Kidney (tissue), 14 donors: ENCODE data around the gene PLSCR3. TPM values are rescaled to one million over a fixed set of nuclear protein-coding genes. Genes with fewer than 3 reads are reported as not detected.
A peak's percentile ranks its signal among the peaks of the same experiment; 100 is the strongest.

ENCODE experiments used
- DNase-seq, 5 donors: peaks; one replicate each; pipeline ENCODE4 v3.0.0-alpha.2; 2013 to 2020
- FAIRE-seq: peaks from 2 replicates; lab custom pipeline; 2012; peaks lifted over from hg19 to GRCh38; lab: Jason Lieb, UNC
- H3K27ac ChIP-seq, 2 donors: one replicate each; pipeline ENCODE4 v1.7.0; 2013; ENCODE audit warnings: low read depth in 2 of 2, low read length in 2 of 2, inconsistent platforms in 1 of 2
- H3K27me3 ChIP-seq: one replicate; pipeline ENCODE4 v1.7.1; 2013; ENCODE audit warnings: low read length, inconsistent platforms; ENCODE audit not compliant: control insufficient read depth, insufficient read depth
- H3K36me3 ChIP-seq, 3 donors: one replicate each; pipeline versions ENCODE4 v1.7.0 to v1.7.1; 2013; ENCODE audit warnings: low read length in 3 of 3, control low read depth in 1 of 3, inconsistent platforms in 1 of 3; ENCODE audit not compliant: insufficient read depth in 3 of 3, control insufficient read depth in 2 of 3
- H3K4me1 ChIP-seq, 3 donors: one replicate each; pipeline versions ENCODE4 v1.7.0 to v1.7.1; 2013; ENCODE audit warnings: low read length in 3 of 3, inconsistent platforms in 1 of 3, low read depth in 1 of 3; ENCODE audit not compliant: control insufficient read depth in 2 of 3, insufficient read depth in 2 of 3
- H3K4me3 ChIP-seq, 3 donors: one replicate each; pipeline versions ENCODE4 v1.7.0 to v1.8.1; 2013; ENCODE audit warnings: low read length in 3 of 3, control low read depth in 1 of 3, inconsistent platforms in 1 of 3
- H3K9ac ChIP-seq, 3 donors: one replicate each; pipeline versions ENCODE4 v1.7.0 to v1.7.1; 2013; ENCODE audit warnings: low read length in 3 of 3, control low read depth in 1 of 3, inconsistent platforms in 1 of 3
- H3K9me3 ChIP-seq, 3 donors: one replicate each; pipeline versions ENCODE4 v1.7.0 to v1.7.1; 2013; ENCODE audit warnings: low read length in 3 of 3, control low read depth in 1 of 3, inconsistent platforms in 1 of 3; ENCODE audit not compliant: control insufficient read depth in 2 of 3, insufficient read depth in 1 of 3
- intact Hi-C: fragments of 100-400 bp; cut with DNase I; formaldehyde crosslinking; loops from one replicate; pipeline ENCODE4 v1.11.1; 2022
- polyA plus RNA-seq: library from polyadenylated mRNA; stranded (reverse); fragments of 350-450 nt; fragmentation: Illumina TruSeq; extraction: RNeasy Lipid Tissue Mini Kit (QIAGEN cat#74804); gene quantifications from one replicate; pipeline ENCODE4 v1.2.3, GENCODE V29; 2014; ENCODE audit warnings: low read depth, low replicate concordance; ENCODE audit not compliant: insufficient read depth
- total RNA-seq: library from RNA; stranded (reverse); fragmentation: NEBNext Ultra II Directional; extraction: Animal tissue kit (Norgen Biotek cat#: 25700); gene quantifications from one replicate; pipeline ENCODE4 v1.2.1, GENCODE V29; 2021
- TF ChIP-seq, protein P1 (sequence below): IDR thresholded peaks from 3 replicates; pipeline ENCODE4 v1.5.1; 2012; ENCODE audit warnings: mild to moderate bottlenecking, moderate library complexity, borderline replicate concordance; ENCODE audit not compliant: insufficient read depth; ENCODE audit errors: extremely low read depth
- donor health status: control.
- donor health status: control.
- donor health status: control.
- donor health status: control.
- donor health status: control.
- donor health status: DM: yes; HTN: yes; CAD: no.
- donor health status: Normal renal cell carcinoma (clear cell type).

The PLSCR3 gene
- total and polyA plus RNA-seq, 2 donors from 2014 or later, result 26.4 to 35.0 TPM

DNA sequence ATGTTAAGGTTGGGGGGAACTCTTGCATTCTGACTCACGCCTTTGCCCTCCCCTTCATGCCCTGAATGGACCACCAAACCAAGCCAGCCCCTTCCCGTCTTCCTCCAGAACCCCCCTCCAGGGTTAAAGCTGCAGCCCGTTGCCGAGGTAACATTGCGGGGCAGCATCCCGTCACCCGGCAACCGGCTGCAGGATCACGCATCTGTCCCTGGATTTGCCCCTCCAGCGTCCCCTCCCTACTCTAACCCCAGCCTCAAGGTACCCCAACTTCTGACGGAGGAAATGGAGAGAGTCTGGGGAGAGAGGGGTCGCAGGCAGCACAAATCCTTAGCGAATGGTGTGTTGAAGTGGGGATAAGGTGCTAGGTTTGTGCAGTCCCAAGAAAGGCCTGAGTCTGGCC lies 12.8 kb upstream of the PLSCR3 start:
- Histone ChIP-seq H3K27ac (no peak overlapping the region), H3K4me3 (no peak overlapping the region), H3K9ac (no peak overlapping the region), H3K9me3 (no peaks in the 10 kb centered on the region), H3K27me3 (no peaks in the 10 kb centered on the region), H3K4me1 (peaks cover 0 to 6% (median 6%) of the 10 kb centered on the region in 3 donors), H3K36me3 (no peaks in the 10 kb centered on the region)
- TF ChIP-seq, protein P1, sequence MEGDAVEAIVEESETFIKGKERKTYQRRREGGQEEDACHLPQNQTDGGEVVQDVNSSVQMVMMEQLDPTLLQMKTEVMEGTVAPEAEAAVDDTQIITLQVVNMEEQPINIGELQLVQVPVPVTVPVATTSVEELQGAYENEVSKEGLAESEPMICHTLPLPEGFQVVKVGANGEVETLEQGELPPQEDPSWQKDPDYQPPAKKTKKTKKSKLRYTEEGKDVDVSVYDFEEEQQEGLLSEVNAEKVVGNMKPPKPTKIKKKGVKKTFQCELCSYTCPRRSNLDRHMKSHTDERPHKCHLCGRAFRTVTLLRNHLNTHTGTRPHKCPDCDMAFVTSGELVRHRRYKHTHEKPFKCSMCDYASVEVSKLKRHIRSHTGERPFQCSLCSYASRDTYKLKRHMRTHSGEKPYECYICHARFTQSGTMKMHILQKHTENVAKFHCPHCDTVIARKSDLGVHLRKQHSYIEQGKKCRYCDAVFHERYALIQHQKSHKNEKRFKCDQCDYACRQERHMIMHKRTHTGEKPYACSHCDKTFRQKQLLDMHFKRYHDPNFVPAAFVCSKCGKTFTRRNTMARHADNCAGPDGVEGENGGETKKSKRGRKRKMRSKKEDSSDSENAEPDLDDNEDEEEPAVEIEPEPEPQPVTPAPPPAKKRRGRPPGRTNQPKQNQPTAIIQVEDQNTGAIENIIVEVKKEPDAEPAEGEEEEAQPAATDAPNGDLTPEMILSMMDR, result no peak
- DNase-seq (peak in 1 of 5 donors; percentile 55), FAIRE-seq (no peak)
- intact Hi-C loops, result no loop called here

- H3K9ac ChIP-seq, result no peak overlapping the region
- no peaks in the 10 kb centered on the region for H3K9me3 ChIP-seq
- no peak overlapping the region for H3K4me3 ChIP-seq
- FAIRE-seq (no peak), DNase-seq (peak in 1 of 5 donors; percentile 73)
- intact Hi-C loops, result no loop called here
- no peaks in the 10 kb centered on the region for H3K27me3 ChIP-seq
- TF ChIP-seq, protein P1, result no peak
- H3K27ac ChIP-seq, result no peak overlapping the region
- peaks cover 0 to 6% (median 6%) of the 10 kb centered on the region in 3 donors for H3K4me1 ChIP-seq
- H3K36me3 ChIP-seq, result no peaks in the 10 kb centered on the region
Measured at GRCh38 chr17:7406235-7406825, 12.0 kb upstream of the PLSCR3 start.

DNA sequence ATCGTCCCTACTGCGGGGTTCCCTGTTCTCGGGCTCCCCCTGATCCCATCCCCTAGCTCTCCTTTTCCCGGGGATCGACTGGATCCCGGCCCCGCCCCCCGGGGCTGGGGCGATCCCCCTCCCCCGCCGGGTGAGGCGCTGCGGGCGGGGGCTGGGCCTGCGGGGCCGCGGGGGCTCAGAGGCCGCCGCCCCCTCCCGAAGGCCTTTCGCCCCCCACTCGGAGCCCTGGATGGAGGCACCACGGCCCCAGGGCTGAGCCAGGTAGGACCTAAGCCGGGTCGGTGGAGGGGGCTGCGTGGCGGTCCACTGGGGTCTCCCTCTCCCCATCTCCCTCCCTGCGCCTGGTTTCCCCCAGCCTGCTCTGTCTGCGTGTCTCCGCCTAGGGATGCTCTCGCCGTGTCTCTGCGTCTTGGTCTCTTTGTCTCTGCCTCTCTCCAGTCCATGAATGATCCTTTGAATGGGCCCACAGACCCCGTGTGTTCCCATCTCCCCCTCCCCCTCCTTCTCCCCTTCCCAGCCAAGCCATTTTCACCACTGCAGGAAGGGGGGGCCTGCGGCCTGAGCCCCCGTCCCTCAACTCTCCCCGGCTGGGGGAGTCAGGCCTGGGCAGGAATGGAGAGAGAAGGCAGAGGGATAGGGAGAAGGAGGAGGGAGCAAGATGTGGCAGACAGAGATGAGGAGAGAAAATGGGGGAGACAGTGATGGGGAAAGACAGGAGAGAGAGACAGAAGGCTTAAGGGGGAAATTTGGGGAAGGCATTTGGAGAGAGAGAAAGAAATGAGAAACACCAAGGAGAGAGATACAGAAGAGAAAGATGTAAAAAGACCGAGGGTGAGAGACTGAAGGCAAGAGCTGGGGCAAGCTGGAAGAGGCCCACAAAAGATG lies 11.3 kb upstream of the PLSCR3 start:
- TF ChIP-seq, protein P1, result no peak
- DNase-seq, result peak in 3 of 5 donors; percentile 37 to 81 (median 79)
- no peak for FAIRE-seq
- intact Hi-C loops, result no loop called here
- Histone ChIP-seq H3K4me3 (peak overlapping the region; percentile 29 to 72 (median 45)), H3K4me1 (peaks cover 0 to 6% (median 6%) of the 10 kb centered on the region in 3 donors), H3K27me3 (no peaks in the 10 kb centered on the region), H3K9ac (peak overlapping the region in 2 of 3 donors; percentile 48 to 55), H3K36me3 (no peaks in the 10 kb centered on the region), H3K9me3 (no peaks in the 10 kb centered on the region), H3K27ac (peak overlapping the region; percentile 43 to 65)
